KOPT-K1 (cell line): ENCODE measurements around the gene FKBP11.
"Not testable (repeated sequence)": the region's sequence is repeated elsewhere in the genome, so short reads cannot be mapped to it uniquely, and the experiment has no call there.

Source experiments
- H3K27ac ChIP-seq: fragments of 200-600 bp; sonication (generic); 2 replicates; pipeline ENCODE4 v1.5.1; 2016; ENCODE audit warnings: antibody characterized with exemption, mild to moderate bottlenecking, low read depth, low read length; ENCODE audit not compliant: poor library complexity, severe bottlenecking
- H3K36me3 ChIP-seq: fragments of 200-600 bp; sonication (generic); 2 replicates; pipeline ENCODE4 v1.5.1; 2017; ENCODE audit warnings: antibody characterized with exemption, mild to moderate bottlenecking, low read length, moderate library complexity; ENCODE audit not compliant: insufficient read depth
- H3K9me3 ChIP-seq: fragments of 200-600 bp; sonication (generic); 2 replicates; pipeline ENCODE4 v1.5.1; 2017; ENCODE audit warnings: antibody characterized with exemption, low read length, mild to moderate bottlenecking; ENCODE audit not compliant: insufficient read depth, poor library complexity, severe bottlenecking

Gene FKBP11

DNA sequence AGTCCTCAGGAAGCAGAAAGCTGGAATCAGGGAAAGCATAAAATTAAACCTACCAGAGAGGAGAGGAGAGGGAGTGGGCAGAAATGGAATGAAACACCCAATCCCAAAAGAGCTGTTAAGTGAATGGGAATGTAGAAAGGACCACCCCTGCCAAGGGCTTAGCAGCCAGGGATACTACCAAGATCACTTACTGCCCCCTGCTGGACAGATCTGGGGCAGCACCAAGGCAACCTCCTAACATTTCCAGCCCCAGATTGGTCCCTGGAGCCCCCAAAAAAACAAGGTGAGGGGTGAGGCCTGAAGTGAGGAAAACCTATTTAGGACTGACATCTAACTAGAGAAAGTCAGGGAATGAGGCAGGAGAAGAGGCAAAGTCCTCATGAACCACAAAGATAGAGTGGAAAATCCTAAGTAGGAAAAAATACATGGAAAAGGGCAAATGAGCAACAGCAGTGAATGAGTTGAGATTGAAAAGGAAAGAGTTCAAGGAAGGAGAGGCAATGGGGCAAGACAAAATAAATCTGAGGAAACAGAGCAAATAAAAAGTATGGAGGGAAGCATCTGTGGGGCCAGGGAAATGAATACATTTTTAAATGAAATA lies 11.2 kb upstream of the FKBP11 start:
- H3K27ac ChIP-seq: no peak overlapping the region
- H3K36me3 ChIP-seq: peaks cover 93% of the 10 kb centered on the region
- no peaks in the 10 kb centered on the region for H3K9me3 ChIP-seq

DNA sequence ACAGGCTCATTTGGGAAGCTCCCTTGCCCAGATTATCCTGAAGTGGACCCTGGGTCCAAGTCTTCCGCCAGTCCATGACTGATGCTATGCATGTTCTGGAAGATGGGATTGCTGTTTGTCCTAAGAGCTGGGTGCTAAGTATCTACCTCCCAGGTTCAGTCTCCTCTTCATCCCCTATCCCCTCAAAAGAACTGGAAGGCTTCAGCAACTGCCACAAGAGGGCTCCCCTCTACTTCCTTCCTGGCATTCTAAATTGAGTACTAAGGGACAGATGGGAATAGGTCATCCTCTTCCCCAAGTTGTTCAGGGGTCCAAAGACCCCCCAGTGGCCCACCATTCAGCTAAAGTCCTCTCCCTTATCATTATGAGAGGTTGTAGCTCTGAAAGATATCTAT lies 9.0 kb upstream of the FKBP11 start:
- no peaks in the 10 kb centered on the region for H3K9me3 ChIP-seq
- no peak overlapping the region for H3K27ac ChIP-seq
- H3K36me3 ChIP-seq: peaks cover 90% of the 10 kb centered on the region

DNA sequence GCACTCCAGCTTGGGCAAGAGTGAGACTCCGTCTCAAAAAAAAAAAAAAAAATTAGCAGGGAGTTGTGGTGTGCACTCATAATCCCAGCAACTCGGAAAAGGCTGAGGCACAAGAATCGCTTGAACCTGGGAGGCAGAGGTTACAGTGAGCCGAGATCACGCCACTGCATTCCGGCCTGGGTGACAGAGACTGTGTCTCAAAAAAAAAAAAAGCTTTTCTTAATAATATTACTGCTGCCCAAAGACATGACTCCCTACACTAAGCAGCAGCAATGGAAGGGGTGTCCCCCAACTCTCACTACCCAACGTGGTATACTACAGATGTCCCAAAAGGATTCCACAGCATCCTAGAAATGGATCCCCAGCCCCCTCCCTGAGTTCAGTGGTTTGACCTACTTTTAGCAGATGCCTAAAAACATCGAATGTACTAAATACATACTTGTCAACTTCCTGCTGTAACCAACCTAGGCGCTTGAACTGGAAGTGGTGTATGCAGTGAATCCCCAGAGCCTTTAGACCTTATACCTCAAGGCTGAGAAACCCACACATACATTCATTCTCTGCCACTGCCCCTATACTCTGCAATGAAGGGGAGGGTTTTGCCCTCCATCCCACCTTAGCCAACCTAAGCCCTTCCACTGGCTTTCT lies 8.5 kb upstream of the FKBP11 start:
- Histone ChIP-seq H3K27ac (no peak overlapping the region), H3K36me3 (peaks cover 87% of the 10 kb centered on the region), H3K9me3 (no peaks in the 10 kb centered on the region)

DNA sequence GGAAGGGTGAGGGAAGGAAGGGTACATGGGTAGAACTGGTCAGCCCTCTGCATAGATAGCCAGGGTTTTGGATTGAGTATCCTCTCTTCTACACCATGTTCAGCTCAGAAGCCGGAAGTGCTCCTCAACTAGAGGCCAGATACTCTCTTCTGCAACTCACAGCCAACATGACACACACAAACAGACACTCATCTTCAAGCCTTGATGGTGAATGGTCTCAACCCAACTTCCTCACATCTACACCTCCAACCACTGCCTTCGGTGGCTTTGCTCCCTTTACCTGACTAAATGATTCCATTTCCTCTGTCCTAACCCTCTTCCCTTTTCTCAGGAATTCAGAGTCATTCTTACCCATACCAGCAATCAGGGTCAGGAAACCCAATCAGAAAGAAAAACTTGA lies 7.6 kb upstream of the FKBP11 start:
- H3K9me3 ChIP-seq: no peaks in the 10 kb centered on the region
- H3K36me3 ChIP-seq: peaks cover 78% of the 10 kb centered on the region
- H3K27ac ChIP-seq: no peak overlapping the region

DNA sequence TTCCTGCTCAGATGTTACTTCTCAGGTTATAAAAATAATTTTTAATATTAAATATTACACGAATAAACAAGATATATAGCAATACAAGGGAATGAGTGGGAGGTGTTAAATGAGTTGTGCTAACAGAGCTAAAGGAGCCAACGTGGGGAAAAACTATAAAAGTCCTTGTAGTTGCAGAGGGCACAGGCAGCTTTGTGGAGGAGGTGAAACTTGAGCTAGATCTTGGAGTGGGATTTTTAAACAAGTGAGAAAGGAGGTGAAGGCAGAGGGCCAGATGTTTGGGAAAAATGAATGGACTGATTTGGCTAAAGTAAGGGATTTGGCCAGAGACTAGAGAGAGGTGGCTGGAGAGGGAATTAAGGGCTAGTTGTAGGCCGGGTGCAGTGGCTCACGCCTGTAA lies 5.2 kb upstream of the FKBP11 start:
- Histone ChIP-seq H3K9me3 (no peaks in the 10 kb centered on the region), H3K27ac (no peak overlapping the region), H3K36me3 (peaks cover 56% of the 10 kb centered on the region)

DNA sequence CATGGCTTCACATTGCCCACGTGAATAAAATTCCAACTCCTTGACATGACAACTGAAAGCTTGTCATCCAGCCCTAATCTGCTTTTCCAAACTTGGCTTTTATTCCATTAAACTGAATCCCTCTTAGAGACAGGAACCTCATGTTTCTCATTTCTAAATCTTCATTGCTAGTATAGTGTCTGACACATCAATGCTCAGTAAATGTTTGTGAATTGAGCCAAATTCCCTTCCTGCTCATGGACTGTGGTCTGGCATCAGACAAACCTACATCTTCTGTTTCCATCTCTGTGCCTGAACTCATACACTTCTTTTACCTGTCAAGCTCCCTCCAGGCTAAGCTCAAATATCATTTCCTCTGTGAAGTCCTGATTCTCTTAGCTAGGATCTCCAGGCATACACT lies 4.3 kb upstream of the FKBP11 start:
- Histone ChIP-seq H3K9me3 (no peaks in the 10 kb centered on the region), H3K36me3 (peaks cover 48% of the 10 kb centered on the region), H3K27ac (no peak overlapping the region)

DNA sequence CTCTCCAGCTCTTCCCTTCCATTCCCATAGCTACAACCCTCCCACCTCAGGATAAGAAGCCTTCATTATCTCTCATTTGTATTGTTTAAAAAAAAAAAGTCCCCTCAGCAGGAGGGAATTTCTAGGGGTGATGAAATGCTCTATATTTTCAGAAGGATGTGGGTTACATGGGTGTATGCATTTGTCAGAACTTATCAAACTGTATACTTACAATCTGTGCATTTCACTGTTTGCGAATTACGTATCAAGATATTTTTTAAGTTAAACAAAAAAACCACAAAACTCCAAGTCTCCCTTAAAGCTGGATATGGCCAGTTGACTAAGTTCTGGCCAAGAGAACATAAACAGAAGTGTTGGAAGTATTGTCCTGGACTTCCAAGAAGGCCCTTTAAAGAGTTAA lies 2.0 kb upstream of the FKBP11 start:
- Histone ChIP-seq H3K27ac (no peak overlapping the region), H3K9me3 (no peaks in the 10 kb centered on the region), H3K36me3 (peaks cover 37% of the 10 kb centered on the region)

DNA sequence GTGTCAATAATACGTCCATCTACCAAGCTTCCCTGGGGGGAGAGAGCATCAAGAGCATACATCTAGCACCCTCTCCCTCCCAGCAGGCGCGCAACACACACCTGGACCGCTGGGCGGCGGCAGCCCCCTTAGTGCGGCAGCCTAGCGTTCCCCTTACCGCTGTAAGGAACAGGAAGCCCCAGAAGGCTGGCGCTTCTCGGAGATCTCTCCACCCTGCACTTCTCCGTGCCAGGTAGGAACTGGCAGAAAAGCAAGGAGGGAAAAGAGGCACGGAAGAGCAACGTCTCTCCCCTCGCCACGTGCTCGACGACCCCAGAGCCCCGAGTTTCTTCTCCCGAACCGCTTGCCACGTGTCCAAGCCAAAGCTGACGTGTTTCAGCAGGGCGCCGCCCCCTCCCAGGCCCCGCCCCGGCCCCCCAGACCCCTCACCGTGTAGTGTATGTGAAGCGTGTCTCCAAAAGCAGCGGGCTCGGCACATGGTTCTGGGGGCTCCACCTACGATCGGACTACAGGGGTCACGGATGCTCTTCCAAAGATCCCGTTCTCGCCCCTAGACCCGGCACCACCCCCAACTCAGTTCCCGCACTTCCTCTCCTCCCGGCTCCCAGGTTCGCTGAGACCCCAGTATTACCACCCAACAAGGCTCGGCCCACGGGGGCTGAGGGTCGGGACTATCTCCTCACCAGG lies 532 bp downstream of the FKBP11 start:
- Histone ChIP-seq H3K9me3 (no peaks in the 10 kb centered on the region), H3K36me3 (peaks cover 18% of the 10 kb centered on the region), H3K27ac (peak overlapping the region; percentile 72)

DNA sequence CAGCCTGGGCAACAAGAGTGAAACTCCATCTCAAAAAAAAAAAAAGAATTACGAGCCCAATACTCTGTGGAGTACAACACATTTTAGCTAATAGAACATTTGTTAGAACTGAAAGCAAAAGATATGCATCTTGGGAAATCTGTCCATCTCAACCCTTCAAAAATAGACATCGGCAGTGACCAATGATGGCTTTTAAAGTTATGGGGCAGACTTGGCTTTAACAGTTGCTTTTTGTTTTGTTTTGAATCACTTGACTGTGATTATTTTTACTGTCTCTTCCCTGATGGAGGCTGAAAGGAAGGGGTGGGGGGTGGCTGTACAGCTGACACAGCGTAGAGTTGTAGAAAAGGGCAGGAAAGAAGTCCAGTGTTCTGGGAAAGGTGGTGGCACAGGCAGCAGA lies 2.2 kb downstream of the FKBP11 start:
- Histone ChIP-seq H3K9me3 (no peaks in the 10 kb centered on the region), H3K27ac (no peak overlapping the region), H3K36me3 (peaks cover 11% of the 10 kb centered on the region; the same call in 1 of the 2 replicates)

DNA sequence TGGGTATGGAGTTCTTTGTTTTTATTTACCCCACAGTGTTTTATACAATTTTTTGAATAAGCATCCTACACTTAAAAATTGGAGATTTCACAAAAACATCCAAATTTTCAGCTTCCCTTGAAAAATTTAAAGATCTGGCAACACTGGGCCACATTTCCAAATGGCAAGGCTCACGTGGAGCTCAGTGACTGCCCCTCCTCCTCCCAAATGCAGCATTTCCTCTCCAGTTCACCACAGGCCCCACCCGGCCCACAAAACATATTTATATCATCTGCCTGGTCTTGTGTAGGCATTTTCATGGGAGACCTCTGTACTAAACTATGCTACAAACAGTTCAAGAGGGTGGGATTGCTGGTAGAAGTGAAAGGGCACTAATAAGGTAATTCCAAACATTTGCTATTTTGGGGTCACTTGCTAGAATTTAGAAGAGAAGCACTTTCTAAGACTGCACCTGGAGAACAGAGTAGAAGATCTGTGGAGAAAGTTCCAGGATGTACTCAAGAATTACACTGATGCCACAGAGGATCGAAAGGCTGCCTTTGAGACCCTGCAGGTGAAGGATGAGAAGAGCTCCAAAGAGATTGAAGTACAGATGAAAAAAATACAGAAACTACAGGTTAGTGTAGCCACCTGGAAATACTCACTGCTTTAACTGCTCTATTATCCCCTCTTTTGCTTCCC lies 7.3 kb downstream of the FKBP11 start:
- H3K9me3 ChIP-seq: no peaks in the 10 kb centered on the region
- H3K27ac ChIP-seq: peak overlapping the region; percentile 19
- peaks cover 1% of the 10 kb centered on the region; the same call in 1 of the 2 replicates for H3K36me3 ChIP-seq

DNA sequence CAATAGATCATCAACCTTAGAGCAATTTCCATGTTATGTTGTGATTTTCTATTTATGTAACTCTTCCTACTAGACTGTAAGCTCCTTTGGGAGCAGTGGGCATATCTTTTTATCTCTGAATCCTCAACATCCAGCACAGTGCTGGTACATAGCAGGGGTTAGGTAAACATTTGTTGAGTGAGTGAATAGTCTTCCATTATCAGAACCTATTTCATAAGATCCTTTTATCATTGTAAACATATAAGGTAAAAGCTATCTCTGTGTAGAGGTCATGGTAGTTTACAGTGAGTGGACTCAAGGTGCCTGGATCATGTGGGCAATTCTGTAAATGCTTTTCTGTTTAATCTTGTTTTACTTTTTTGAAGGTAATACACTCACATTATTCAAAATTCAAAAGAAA lies 15.1 kb downstream of the FKBP11 start:
- Histone ChIP-seq H3K27ac (no peak overlapping the region), H3K36me3 (no peaks in the 10 kb centered on the region), H3K9me3 (no peaks in the 10 kb centered on the region)

DNA sequence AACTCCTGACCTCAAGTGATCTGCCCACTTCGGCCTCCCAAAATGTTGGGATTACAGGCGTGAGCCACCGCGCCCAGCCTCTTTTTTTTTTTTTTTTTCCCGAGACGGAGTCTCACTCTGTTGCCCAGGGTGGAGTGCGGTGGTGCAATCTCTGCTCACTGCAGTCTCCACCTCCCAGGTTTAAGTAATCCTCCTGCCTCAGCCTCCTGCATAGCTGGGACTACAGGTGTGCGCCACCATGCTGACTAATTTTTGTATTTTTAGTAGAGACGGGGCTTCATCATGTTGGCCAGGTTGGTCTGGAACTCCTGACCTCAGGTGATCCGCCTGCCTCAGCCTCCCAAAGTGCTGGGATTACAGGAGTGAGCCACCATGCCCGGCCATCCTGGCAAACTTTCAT lies 15.6 kb downstream of the FKBP11 start:
- H3K9me3 ChIP-seq, H3K36me3 ChIP-seq, H3K27ac ChIP-seq: not testable (repeated sequence)

DNA sequence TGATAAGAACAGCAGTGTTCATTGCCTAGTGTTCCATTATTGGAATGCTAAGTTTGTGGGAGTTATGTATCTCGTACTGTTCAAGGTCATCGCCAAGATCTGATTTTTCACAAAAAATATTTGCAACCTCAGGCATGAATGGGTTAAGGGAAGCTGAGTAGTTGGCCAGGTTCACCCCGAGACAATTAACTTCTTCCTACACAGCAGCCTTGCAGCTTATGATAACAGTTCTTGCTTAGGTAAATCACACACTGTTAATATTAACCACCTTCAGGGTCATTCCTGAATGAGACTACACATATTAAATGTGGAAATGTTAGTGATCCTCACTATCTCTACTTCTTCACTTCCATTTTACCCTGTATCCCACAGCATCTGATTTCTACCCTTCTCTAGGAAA lies 18.0 kb downstream of the FKBP11 start:
- no peaks in the 10 kb centered on the region for H3K9me3 ChIP-seq
- H3K36me3 ChIP-seq: no peaks in the 10 kb centered on the region
- no peak overlapping the region for H3K27ac ChIP-seq

DNA sequence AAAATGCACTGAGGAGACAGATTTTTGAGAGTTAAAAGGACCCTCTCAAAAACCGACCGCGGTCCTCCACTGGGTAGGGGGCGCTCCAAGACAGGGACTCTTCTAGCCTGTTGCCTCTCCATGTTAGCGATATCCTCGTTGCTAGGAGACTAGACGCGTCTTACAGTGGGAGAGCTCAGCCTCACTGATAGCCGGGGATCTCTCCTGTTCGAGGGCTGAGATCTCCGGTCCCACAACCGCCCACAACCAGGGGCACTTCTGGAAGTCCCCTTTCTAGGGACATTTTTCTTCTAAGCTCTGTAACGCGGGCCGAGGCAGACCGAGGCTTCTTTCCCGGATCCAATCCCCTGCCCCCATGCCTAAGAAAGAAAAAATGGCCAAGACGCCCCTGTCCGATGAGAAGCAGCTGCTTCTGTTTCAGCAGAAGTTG lies 21.3 kb downstream of the FKBP11 start:
- no peak overlapping the region for H3K27ac ChIP-seq
- H3K9me3 ChIP-seq: no peaks in the 10 kb centered on the region
- H3K36me3 ChIP-seq: no peaks in the 10 kb centered on the region

DNA sequence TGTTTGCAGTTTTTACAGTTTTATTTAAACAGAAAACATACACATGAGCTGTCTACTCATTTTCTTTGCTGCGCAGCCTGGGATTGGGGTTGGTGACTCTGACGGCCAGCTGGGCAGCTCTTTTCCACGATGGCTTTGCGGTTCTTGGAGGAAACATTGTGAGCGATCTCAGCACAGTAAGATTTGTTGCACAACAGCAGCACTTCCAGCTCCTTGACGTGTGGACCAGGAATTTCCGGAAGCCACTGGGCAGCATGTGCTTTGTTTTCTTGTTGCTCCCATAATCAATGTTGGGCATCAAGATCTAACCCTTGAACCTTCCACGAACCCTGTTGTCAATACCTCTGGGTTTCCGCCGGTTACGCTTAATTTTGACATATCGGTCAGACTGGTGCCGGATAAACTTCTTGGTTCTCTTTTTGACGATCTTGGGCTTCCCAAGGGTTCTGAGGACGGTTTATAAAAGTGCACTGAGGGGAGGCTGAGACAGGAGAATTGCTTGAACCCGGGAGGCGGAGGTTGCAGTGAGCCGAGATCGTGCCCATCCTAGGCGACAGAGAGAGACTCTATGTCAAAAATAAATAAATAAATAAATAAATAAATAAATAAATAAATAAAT lies 21.8 kb downstream of the FKBP11 start:
- Histone ChIP-seq H3K9me3 (no peaks in the 10 kb centered on the region), H3K27ac (no peak overlapping the region), H3K36me3 (no peaks in the 10 kb centered on the region)
